HG02763 (cell line): Measurements from ENCODE around the gene ZNF324.
"Not testable (repeated sequence)": the region's sequence is repeated elsewhere in the genome, so short reads cannot be mapped to it uniquely, and the experiment has no call there.

Source experiments
- ATAC-seq: cut with Tn5 transposase; IDR thresholded peaks from one replicate; pipeline ENCODE4 v1.9.1; 2021; ENCODE audit warnings: mild to moderate bottlenecking, moderate library complexity; ENCODE audit not compliant: unreplicated experiment

The ZNF324 gene

GRCh38 chr19:58470837-58471543 is 4.1 kb downstream of the ZNF324 start:
- not testable (repeated sequence) for ATAC-seq

- no peak for ATAC-seq
Measured at GRCh38 chr19:58471736-58472135, 4.9 kb downstream of the ZNF324 start.

- no peak for ATAC-seq
Measured at GRCh38 chr19:58473775-58474174, 6.9 kb downstream of the ZNF324 start.

DNA sequence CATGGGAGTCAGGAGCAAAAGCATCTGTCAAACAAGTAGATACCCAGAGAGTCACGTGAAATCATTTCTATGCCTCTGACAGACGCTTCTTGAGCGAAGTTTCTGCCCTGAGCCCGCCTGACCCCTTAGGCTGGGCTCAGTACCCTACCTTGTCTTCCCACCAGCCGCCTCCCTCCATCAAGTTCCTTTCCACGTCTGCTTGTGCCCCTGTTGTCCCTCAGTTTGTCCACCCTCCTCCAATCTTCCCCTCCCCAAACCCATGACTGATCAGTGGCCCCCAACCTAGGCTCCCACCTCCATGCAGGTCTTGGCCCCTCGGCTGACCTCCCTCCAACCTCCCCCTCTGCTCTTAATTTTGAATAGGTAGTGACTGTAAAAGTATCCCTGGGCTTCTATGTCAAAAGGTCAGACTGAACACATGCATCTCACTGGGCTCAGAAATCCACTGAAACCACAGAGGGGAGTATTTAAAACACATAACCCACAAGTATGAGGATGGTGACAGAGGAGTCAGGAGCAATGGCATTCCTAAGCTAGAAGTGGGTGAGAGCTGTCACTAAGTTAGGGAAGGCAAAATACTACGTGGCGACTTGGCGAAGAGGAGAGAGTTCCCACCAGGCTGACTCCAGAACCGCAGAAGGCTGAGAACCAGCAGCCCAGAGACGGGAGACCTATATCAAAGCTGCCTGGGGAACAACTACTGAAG is 7.6 kb downstream of the ZNF324 start:
- no peak for ATAC-seq

DNA sequence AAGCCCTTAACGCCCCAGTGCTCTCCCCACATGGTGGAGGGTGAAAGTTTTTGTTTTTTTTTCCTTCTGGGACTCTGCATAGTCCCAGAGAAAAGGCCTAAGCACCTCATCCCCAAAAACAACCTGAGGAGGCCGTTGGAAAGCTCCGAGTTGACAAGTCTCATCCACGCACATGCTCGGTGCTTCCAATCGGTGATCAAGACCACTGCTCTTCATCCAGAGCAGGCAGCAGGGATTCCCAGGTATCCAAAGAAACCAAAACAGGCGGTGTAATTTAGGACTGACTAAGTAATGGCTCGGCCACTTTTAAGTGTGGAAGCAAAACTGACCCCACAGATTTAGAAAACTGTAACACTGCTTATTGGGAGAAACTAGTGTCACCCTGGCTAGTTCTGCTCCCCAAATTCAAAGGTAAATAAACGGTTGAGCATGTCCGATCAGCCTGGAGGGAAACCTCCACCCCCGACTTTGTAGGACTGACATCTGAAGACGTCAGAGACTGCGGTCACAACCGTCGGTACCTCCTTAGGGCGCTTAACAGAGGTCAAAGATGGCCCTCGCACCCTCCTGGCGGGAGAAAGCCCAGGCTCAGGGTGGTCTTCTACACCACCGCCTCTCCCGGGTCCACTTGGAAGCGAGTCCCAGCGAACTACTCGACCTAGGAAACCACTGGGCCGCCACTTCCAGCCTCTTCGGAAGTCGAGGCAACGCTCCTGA is 8.3 kb downstream of the ZNF324 start:
- ATAC-seq, result no peak

- peak; percentile 83 for ATAC-seq
Measured at GRCh38 chr19:58475714-58476497, 9.0 kb downstream of the ZNF324 start, which contains the start of gene ZNF446. Gene ZNF446 (plus strand): TSS chr19:58476352. CDS start chr19:58477219, 867 bp downstream.

DNA sequence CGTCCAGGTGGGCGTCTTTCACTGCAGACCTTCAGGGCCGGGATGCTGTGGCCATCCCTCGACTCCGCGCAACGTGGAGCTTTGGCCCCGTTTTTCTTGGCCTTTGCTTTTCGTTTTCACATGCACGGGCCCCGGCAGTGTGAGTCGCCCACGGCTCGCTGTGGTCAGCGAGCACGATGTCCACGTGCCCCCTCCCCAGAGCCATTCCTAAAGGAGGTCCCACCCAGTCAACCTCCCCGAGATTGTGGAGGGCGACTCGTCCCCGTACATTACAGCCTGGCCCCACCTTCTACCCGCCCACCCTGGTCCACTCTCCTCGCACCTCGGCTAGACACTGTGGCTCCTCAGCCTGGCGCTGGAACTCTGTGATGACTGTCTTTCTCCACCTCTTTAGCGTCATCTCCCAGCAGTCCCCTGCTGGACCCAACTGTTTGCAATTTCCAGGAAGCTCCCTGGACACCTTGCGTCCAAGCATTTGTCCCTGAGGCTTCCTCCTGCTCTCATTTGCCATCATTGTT is 9.7 kb downstream of the ZNF324 start:
- no peak for ATAC-seq

GRCh38 chr19:58477130-58477529 is 10.2 kb downstream of the ZNF324 start:
- no peak for ATAC-seq

DNA sequence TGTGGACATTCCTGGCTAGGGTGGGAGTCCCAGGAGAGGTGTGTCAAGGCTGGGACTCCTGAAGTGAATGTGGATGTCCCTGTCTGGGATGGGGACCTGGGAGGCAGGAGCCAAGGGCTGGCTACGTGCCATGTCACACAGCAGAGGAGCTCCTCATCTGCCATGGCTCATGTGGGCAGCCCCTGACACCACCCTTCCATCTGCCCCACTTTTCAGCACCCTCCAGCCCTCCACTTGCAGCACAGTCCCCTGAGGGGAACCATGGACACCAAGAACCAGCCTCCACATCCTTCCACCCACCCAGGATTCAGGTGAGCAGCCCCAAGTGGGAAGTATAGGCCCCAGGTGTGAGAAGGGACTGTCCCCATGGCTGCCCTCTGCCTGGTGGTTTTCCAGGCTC is 11.0 kb downstream of the ZNF324 start:
- no peak for ATAC-seq

DNA sequence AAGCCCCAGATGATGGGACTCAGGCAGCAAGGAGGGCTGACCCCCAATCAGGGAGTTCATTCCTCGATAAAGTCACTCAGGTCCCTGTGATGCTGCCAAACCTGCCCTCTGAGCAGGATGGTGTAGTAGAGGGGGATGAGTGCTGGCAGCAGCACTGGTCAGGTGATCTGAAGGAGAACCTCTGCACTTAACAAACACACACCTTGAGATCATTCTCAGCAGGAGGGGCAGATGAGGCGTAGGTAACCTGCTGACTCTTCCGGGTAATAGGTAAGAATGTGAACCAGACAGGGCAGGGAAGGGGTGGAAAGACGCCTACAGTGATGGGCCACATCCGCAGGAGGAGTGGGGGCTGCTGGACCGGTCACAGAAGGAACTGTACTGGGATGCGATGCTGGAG is 12.4 kb downstream of the ZNF324 start:
- no peak for ATAC-seq

DNA sequence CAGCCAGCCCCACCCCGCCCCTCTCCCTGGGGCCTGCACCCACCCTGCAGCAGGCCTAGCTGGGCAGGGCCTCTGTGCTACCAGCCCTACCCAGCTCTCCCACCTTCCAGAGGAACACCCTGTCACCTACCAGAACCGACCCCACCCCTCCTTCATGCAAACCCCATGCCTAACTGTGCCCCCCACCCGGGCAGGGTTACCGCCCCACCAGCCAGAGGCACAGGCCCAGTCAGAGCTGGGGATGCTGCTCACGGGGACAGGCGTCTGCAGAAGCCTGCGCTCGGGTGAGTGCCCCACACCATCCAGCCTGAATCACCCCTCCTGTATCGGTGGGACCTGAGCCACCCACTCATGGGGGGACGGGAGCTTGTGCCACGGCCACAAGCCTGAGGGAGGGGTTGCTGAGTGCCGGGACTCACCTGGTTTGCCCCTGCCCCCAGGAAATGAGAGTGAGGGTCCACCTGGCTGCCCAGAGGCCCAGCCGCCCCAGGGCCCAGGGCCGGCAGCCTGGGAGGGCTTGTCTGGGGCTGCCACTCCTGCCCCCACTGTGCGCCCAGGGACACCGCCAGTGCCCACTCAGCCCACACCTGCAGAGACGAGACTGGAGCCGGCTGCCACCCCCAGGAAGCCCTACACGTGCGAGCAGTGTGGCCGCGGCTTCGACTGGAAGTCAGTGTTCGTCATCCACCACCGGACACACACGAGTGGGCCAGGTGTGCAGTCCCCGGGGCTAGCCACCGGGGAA is 13.0 kb downstream of the ZNF324 start:
- ATAC-seq, result no peak

GRCh38 chr19:58480481-58480830 is 13.6 kb downstream of the ZNF324 start:
- ATAC-seq, result no peak

- no peak for ATAC-seq
Measured at GRCh38 chr19:58480831-58481230, 14.0 kb downstream of the ZNF324 start.

- no peak for ATAC-seq
Measured at GRCh38 chr19:58482372-58482771, 15.5 kb downstream of the ZNF324 start.

DNA sequence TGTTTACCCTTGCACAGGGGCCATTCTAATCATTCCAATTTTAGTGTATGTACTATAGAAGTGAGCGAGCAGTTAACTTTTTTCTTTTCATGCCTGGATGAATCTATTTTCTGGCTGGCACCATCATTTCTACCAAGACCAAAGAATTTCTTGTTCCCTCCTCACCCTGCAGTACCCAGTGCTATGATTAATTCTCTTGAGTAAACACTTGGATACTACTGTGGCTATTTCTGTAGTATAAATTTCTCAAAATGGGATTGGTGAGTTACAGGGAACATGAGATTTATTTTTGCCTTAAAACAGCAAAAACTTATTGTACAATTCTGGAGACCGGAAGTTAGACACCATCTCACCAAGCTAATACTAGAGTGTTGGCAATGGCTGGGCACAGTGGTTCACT is 16.9 kb downstream of the ZNF324 start:
- no peak for ATAC-seq

DNA sequence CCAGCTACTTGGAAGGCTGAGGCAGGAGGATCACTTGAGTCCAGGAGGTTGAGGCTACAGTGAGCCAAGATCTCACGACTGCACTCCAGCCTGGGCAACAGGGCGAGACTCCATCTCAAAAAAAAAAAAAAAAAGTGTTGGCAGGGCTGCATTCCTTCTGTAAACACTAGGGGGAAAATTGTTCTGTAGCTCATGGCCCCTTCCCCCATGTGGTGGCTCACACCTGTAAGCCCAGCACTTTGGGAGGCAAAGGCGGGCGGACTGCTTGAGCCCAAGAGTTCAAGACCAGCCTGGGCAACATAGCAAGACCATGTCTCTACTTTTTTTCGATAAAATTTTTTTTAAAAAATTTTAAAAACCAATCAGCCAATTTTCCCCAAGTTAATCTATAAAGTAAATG is 17.5 kb downstream of the ZNF324 start:
- not testable (repeated sequence) for ATAC-seq

DNA sequence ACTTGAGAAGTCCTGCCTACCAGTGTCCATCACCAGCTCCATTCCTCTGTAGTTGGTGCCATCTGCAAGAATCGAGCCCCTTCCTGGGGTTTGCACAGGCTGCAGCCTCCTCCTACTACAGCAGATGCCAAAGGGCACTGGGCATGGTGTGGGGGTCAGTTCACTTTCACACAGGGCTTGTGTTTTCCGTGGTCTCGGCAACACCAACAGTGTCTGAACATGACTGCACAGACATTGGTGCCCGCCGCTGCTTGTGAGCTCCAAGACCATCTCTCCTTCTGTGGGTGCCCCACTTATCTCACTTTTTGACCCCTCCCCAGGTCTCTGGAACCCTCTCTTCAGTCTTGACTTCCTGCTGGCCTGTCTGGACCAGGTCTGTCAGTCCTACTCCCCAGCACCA is 24.5 kb downstream of the ZNF324 start:
- no peak for ATAC-seq

- no peak for ATAC-seq
Measured at GRCh38 chr19:58492265-58492664, 25.4 kb downstream of the ZNF324 start.

DNA sequence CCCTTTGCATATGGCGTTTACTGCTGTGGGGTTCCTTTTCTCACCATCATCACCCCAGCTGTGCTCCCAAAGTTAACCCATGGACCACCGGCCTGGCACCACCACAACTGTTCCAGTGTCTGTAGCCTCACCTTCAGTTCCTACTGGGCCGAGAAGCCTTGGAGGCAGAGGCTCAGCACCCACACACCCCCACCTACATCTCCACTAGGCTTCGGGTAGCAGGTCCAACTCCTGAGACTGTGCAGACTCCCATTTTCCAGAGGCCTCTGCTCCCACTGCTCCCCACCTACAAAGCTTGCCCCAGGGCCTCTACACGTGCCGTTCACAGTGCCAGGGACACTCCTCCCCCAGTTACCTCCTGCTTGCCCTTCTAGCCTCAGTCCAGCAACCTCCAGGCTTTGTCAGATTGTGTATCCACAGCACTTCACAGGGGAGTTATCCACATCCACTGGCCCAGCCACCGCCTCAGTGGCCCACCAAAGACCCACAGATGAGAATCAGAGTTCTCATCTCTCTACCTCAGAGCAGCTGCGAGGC is 30.8 kb downstream of the ZNF324 start:
- ATAC-seq, result no peak
